DMS114 treated with DMSO at 0.1 percent for 48 hours (cell line): Measurements from ENCODE around the gene FXYD4.

Source experiments
- DNase-seq: peaks from one replicate; lab custom pipeline; 2025; ENCODE audit not compliant: unreplicated experiment; lab: John Stamatoyannopoulos, UW

Gene FXYD4

DNA sequence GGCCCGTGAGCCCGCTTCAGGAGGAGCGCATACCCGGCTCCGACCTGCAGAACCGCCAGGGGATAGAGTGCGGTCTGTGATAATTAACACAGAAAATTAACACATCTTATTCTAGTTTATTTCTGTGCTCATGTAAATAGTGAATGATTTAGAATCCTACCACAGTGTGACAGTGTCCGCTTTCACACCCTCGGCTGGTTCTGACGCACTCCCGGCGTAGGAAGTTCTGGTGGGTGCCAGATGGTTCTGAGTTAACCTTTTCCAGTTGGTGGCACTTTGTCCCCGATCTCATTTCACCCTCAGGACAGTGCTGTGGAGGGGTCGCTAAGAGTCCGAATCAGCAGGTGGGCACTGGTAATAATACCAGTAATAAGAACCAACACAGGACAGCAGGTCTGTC lies 28.3 kb upstream of the FXYD4 start:
- DNase-seq, result no peak

GRCh38 chr10:43344051-43344450 lies 27.4 kb upstream of the FXYD4 start:
- no peak for DNase-seq

- no peak for DNase-seq
Observed at GRCh38 chr10:43347997-43348396, 23.4 kb upstream of the FXYD4 start.

DNA sequence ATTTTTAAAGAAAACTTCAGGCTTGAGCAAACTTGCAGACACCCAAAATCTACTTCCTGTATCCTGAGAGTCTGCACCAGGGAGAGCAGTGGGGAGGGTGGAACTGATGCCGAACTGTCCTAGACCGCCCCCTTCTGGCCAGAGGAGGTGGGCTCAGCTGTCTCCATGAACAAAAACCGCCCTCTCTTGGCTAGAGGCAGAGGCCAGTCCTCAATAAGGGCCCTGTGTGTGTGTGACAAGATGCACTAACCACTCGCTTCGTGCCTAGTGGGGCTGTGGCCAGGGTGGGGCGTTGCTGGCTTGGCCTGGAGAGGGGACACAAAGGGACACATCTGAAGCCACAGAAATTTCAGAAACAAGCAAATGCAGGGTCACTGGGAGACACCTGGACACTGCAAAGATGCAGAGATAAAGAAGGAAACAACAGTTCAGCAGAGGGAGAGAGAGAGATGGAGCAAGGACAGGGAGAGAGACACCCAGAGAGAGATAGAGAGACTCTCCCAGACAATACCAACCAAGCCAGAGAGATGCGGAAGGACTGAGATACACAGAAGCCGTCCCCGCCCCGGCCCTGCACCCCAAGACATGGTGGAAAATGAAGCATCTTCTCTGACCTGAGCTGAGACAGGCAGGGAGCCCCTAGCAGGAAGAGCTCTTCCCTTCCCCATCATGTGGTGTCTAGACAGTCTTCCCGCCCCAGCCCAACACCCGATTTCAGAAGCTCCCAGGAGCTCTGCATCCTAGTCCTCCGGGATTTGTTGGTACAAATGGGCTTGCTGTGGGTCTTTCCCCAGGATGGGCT lies 22.7 kb upstream of the FXYD4 start:
- DNase-seq, result peak; percentile 85

DNA sequence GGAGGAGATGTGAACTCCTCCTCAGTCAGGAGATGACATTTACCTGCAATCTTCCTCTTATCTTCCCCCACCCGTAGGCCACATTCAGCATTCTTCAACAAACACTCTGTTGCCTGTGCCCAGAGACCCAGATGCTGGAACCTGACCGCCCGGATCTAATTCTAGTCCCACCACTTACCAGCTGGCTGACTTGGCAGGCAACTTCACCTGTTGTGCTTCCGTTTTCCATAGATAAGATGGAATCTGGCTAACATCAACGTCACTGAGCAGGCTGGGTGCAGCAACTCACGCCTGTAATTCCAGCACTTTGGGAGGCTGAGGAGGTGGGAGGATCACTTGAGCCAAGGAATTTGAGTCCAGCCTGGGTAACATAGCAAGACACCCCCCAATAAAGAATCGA lies 21.3 kb upstream of the FXYD4 start:
- no peak for DNase-seq

DNA sequence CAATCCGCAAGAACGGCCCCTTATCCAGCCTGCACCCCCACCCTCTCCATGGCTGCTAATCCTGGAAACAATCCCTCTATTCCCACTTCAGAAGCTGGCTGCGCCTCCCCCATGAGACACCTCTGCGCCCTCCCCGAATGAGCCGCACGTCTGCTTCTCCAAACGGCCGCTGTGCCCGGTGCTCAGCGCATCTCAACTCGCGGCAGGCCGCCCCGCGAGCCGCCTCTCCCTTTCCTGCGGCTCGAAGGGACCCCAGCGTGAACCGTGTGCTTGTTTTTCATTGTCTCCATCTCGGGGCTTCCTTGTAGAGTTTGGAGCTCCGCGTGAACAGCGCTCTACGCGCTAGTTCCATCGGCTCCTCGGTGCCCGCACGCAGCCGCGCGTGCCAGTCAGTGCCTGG lies 20.8 kb upstream of the FXYD4 start:
- DNase-seq, result no peak

- DNase-seq, result no peak
Observed at GRCh38 chr10:43351301-43351700, 20.1 kb upstream of the FXYD4 start.

GRCh38 chr10:43352951-43353350 lies 18.5 kb upstream of the FXYD4 start:
- no peak for DNase-seq

DNA sequence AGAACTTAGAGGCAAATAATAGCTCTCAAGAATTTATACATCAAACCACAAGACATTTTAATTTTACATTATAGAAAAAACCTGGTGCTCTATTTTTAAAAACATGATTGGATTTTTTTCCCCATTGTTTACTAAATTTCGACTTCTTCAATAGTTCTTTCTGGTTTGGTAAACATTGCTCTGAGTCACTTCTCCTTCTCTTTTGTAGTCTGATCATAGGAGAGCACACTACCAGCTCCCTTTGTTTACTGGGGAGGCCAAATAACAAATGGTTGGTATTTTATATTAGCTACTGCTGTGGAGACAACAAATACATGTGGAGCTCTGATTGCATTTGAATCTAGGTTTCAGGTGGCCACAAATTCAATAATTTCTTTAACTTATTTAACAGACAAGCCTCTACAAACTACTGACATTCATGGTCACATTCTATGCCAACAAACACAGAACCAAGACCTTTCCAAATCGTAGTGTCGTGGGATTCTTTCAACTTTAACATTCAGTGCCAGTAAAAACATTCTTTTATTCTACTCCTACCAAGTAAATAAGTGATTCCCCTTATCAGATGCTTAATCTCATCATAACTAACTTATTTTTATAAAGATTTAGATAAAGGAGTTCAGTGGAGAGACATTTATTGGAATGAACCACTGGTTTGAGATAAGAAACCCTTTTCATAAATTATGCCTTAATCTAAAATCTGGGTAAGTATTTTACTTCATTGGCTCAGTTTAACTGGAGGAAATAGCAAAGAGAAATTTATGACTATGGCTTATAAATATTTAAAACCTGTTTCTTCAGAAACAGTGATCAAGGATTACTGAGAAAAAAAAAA lies 17.7 kb upstream of the FXYD4 start:
- DNase-seq, result no peak

DNA sequence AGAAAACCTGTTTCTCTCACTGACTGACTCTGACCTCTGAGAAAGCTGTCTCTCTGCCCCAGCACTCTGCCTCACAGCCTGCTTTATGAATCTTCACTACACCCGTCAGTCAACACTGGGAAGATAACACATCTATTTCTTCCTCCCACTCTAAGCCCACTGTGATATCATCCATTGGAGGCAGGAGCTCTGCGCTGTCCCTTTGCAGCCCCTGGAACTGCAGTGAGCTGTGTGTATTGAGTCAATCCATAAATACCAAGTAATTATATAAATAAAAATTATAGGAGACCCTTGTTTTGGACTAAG lies 17.2 kb upstream of the FXYD4 start:
- no peak for DNase-seq

GRCh38 chr10:43354879-43355380 lies 16.5 kb upstream of the FXYD4 start:
- DNase-seq, result no peak

GRCh38 chr10:43355749-43356371 lies 15.6 kb upstream of the FXYD4 start:
- DNase-seq, result no peak

GRCh38 chr10:43360086-43360485 lies 11.3 kb upstream of the FXYD4 start:
- no peak for DNase-seq

GRCh38 chr10:43361547-43362190 lies 9.8 kb upstream of the FXYD4 start:
- no peak for DNase-seq

- peak; percentile 96 for DNase-seq
Observed at GRCh38 chr10:43362191-43362839, 9.1 kb upstream of the FXYD4 start.

DNA sequence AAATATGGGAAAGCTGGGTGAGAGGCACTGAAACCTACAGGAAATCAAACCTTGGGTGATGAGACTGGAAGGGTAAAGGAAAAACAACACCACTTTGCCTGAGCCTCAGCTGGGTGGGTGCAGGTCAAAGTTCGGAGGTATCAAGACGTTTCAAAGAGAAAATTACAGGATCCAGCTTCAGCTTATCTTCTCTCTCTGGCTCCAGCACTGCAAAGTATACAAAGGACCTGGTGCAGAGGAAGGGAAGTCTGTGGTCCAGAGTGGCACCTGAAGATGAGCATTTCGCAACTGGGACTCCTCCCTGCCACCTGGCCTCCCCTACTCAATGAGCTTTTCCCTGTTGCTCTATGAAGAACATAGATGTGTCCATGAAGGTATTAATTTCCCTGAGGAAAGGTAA lies 6.4 kb upstream of the FXYD4 start:
- DNase-seq, result no peak

DNA sequence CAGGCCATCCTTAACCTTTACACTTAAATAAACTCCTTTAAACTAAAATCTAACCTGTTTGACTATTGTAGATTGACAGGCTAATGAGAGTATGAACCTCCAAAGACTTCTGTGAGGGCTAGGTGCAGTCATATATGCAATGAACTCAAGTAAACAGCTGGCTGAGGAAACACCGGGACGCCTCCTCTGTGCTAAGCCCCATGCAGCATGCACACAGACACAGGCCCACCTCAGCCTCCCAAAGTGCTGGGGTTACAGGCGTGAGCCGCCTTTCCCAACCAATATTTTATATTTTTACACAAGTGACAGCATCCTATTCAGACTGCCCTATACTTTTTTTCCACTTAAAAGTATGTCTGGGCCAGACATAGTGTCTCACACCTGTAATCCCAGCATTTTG lies 1.5 kb upstream of the FXYD4 start:
- DNase-seq, result no peak

GRCh38 chr10:43370671-43371215 lies 693 bp upstream of the FXYD4 start:
- no peak for DNase-seq

GRCh38 chr10:43372765-43373361 lies 1.4 kb downstream of the FXYD4 start:
- DNase-seq, result no peak

DNA sequence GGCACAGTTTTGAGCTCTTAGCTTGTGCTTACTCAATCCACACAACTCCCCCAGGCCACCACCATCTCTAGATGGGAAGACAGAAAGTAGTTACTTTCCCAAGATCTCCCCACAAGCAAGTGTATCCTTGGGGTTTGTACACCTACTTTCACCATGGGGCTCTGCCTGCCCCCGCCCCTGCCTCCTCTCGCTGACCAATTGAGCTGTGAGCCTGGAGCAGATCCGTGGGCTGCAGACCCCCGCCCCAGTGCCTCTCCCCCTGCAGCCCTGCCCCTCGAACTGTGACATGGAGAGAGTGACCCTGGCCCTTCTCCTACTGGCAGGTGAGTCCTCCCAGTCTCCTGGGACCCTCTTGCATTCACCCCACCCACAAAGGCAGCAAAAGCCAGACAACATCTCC lies 2.0 kb downstream of the FXYD4 start:
- no peak for DNase-seq
